Omental fat pad (tissue), 4 donors: ENCODE measurements around the gene ODAPH. TPM values are rescaled to one million over a fixed set of nuclear protein-coding genes. Genes with fewer than 3 reads are reported as not detected.

Experiments used
- ATAC-seq: fragments of 150-250 bp; one replicate; pipeline ENCODE4 v1.9.1; 2016; ENCODE audit warnings: mild to moderate bottlenecking, moderate library complexity; ENCODE audit not compliant: low FRiP score
- DNase-seq: peaks from one replicate; pipeline ENCODE4 v3.0.0-alpha.2; 2019; ENCODE audit warnings: low spot score
- total RNA-seq, 4 donors: library from RNA; depleted of rRNA; stranded (reverse); fragments of >200 nt; gene quantifications; one replicate each; pipeline ENCODE4 v1.1.0, GENCODE V29; 2016
- TF ChIP-seq, protein P1 (sequence below), 3 donors: fragments of 450-650 bp; IDR thresholded peaks; one replicate each; pipeline ENCODE4 v1.5.1; 2016 to 2017; ENCODE audit warnings: antibody characterized with exemption in 3 of 3, mild to moderate bottlenecking in 3 of 3, moderate library complexity in 2 of 3

Gene ODAPH
- total RNA-seq, 4 donors from 2014 or later, result not detected

GRCh38 chr4:75557696-75558095 is 1.8 kb downstream of the ODAPH start:
- ATAC-seq, result no peak
- TF ChIP-seq, protein P1, sequence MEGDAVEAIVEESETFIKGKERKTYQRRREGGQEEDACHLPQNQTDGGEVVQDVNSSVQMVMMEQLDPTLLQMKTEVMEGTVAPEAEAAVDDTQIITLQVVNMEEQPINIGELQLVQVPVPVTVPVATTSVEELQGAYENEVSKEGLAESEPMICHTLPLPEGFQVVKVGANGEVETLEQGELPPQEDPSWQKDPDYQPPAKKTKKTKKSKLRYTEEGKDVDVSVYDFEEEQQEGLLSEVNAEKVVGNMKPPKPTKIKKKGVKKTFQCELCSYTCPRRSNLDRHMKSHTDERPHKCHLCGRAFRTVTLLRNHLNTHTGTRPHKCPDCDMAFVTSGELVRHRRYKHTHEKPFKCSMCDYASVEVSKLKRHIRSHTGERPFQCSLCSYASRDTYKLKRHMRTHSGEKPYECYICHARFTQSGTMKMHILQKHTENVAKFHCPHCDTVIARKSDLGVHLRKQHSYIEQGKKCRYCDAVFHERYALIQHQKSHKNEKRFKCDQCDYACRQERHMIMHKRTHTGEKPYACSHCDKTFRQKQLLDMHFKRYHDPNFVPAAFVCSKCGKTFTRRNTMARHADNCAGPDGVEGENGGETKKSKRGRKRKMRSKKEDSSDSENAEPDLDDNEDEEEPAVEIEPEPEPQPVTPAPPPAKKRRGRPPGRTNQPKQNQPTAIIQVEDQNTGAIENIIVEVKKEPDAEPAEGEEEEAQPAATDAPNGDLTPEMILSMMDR (IDR thresholded peaks at IDR 0.05), result no peak
- DNase-seq, result no peak

DNA sequence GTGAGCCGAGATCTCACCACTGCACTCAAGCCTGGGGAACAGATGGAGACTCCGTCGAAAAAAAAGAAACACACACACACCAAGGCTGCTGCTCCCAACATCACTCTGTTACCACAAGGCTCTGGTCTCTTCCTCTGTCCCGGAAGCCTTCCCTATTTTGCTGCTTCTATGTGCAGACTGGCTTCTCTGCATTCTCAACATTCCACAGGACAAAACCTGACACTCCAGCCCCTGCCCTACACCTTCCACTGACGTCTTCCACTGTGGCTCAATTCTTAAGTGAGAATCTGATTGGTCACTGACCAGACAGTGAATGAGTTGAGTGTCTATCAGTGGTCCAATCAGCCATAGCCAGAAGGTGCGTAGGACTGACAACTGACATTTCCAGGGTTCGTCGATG is 5.9 kb downstream of the ODAPH start:
- DNase-seq (no peak), ATAC-seq (no peak)
- TF ChIP-seq, protein P1 (IDR thresholded peaks at IDR 0.05), result no peak

DNA sequence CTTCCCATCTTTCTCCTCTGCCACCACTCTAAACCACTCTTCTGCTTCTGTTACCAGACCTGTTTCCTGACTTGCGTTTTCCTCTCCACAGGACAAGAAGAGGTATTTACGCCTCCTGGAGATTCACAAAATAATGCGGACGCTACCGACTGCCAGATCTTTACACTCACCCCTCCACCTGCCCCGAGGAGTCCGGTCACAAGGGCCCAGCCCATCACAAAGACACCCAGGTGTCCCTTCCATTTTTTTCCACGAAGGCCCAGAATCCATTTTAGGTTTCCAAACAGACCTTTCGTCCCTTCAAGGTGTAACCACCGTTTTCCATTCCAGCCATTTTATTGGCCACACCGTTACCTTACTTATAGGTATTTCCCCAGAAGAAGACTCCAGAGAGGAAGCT is 8.2 kb downstream of the ODAPH start:
- no peak for DNase-seq
- ATAC-seq, result no peak
- TF ChIP-seq, protein P1 (IDR thresholded peaks at IDR 0.05), result no peak

- DNase-seq (no peak), ATAC-seq (no peak)
- TF ChIP-seq, protein P1 (IDR thresholded peaks at IDR 0.05), result no peak
Measured at GRCh38 chr4:75565481-75565880, 9.6 kb downstream of the ODAPH start.

- TF ChIP-seq, protein P1 (IDR thresholded peaks at IDR 0.05), result no peak
- DNase-seq (no peak), ATAC-seq (no peak)
Measured at GRCh38 chr4:75566911-75567310, 11.0 kb downstream of the ODAPH start.

GRCh38 chr4:75567725-75568124 is 11.9 kb downstream of the ODAPH start:
- ATAC-seq, result no peak
- TF ChIP-seq, protein P1 (IDR thresholded peaks at IDR 0.05), result no peak
- DNase-seq, result no peak

DNA sequence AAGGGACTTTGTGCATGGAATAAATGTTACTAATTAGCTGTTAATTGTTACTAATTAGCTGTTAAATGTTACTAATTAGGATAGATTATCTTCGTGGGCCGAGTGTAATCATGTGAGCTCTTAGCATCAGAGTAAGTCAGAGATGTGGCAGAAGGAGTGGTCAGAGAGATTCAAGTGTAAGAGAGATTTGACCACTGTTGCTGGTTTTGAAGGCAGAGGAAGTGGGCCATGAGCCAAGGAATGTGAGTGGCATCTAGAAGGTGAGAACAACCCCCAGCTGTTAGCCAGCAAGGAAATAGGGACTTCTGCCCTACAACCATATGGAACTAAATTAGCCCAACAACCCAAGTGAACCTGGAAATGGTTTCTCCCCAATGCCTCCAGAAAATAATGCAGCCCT is 28.2 kb downstream of the ODAPH start:
- DNase-seq (no peak), ATAC-seq (no peak)
- TF ChIP-seq, protein P1 (IDR thresholded peaks at IDR 0.05), result no peak
